Regular cardiac myocyte (primary cell): ENCODE data around the gene DAB1. TPM values are rescaled to one million over a fixed set of nuclear protein-coding genes. Genes with fewer than 3 reads are reported as not detected.

Source experiments
- total RNA-seq: library from RNA; depleted of rRNA; stranded (reverse); fragments of >200 nt; gene quantifications from 2 replicates; pipeline ENCODE4 v1.2.3, GENCODE V29; 2014

Gene DAB1
- 0.28 TPM in 1 of 2 replicates, not detected in the other for total RNA-seq

GRCh38 chr1:57423656-57424211, at the start of gene DAB1:
DAB1 (minus strand) TSS chr1:57424060; CDS start chr1:57291030, 133,030 bp downstream.

DNA sequence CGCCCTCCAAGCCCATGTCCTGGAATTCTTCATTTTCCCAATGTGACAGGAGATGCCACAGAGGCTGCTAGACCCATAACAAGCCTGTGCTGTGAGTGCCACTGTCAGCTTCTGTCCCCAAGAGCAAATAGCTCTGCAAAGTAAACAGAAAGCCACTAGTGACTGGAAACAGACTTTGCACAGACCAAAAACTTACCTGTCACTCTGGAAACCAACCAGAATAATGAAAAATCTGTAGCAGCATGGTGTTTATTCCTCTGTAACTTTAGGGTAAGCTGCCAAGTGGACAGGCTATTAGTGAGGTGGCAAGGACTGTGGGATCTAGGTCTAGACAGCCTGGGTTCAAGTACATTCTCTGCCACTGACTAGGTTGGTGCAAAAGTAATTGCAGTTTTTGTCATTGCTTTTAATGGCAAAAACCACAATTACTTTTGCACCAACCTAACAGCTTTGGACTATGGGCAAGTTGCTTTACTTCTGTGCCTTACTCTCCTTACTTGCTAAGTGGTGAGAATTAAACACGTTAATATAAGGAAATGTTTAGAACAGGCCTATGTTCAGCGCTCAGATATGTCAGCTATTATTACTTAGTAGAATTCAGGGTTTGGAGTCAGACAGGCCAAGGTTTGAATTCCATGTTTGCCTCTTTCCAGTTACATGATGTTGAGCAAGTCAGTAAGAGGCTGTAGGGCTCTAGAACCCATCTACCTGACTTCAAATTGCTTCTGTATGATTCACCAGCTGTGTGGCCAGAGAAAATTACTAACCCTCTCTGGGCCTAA, 457.8 kb downstream of the DAB1 start, which contains the start of gene C8B:
TSS of gene C8B (minus strand) at position 100 of the 782 bp plus-strand sequence. CDS start at position 33, 67 bp downstream.

